Measurements from ENCODE around the gene IFITM10. TPM values are rescaled to one million over a fixed set of nuclear protein-coding genes. Genes with fewer than 3 reads are reported as not detected.

IFITM10 gene
- total and polyA plus RNA-seq, 2 donors (not counting 1 experiment from before 2014, with no cell fraction given) = 0.15 to 0.50 TPM

- Histone ChIP-seq H2AFZ (ENCODE audit: low read length) (no peak overlapping the region), H3K36me3 (ENCODE audit: control insufficient read depth, insufficient read depth, low read length) (no peaks in the 10 kb centered on the region), H3K79me2 (ENCODE audit: control insufficient read depth, insufficient read depth, low read length) (no peaks in the 10 kb centered on the region), H3K4me3 (replicated peaks in 1 of 4; ENCODE audit: control extremely low read depth in 1 of 4, insufficient read depth in 1 of 4, low read depth in 3 of 4, low read length in 4 of 4) (no peak overlapping the region), H3K9ac (ENCODE audit: insufficient read depth, low read length) (no peak overlapping the region), H3K27me3 (ENCODE audit: control insufficient read depth, insufficient read depth, low read length) (peaks cover 6% of the 10 kb centered on the region), H3K9me3 (ENCODE audit: control insufficient read depth, insufficient read depth, low read depth, low read length) (no peaks in the 10 kb centered on the region), H4K20me1 (ENCODE audit: control insufficient read depth, extremely low read depth, insufficient read depth, low read length) (no peaks in the 10 kb centered on the region), H3K4me1 (ENCODE audit: control insufficient read depth, extremely low read depth, insufficient read depth, low read length) (no peaks in the 10 kb centered on the region), H3K4me2 (ENCODE audit: extremely low read depth, insufficient read depth, low read length) (no peak overlapping the region), H3K27ac (ENCODE audit: insufficient read depth, low read length) (no peak overlapping the region)
- TF ChIP-seq EZH2 (IDR thresholded peaks at IDR 0.05; ENCODE audit: low read length, missing control alignments) (no peak), CTCF (conservative IDR thresholded peaks at IDR 0.05 in 1 of 2, IDR thresholded peaks at IDR 0.05 in 1 of 2; ENCODE audit: low read depth in 1 of 2, low read length in 2 of 2) (no peak)
- DNase-seq (ENCODE audit: low read depth in 2 of 2) = no peak
Measured at GRCh38 chr11:1730059-1730629, 20.3 kb downstream of the IFITM10 start.

- Histone ChIP-seq H3K79me2 (ENCODE audit: control insufficient read depth, insufficient read depth, low read length) (no peaks in the 10 kb centered on the region), H3K4me2 (ENCODE audit: extremely low read depth, insufficient read depth, low read length) (no peak overlapping the region), H3K4me1 (ENCODE audit: control insufficient read depth, extremely low read depth, insufficient read depth, low read length) (no peaks in the 10 kb centered on the region), H3K9ac (ENCODE audit: insufficient read depth, low read length) (no peak overlapping the region), H3K4me3 (replicated peaks in 1 of 4; ENCODE audit: control extremely low read depth in 1 of 4, insufficient read depth in 1 of 4, low read depth in 3 of 4, low read length in 4 of 4) (no peak overlapping the region), H3K36me3 (ENCODE audit: control insufficient read depth, insufficient read depth, low read length) (no peaks in the 10 kb centered on the region), H4K20me1 (ENCODE audit: control insufficient read depth, extremely low read depth, insufficient read depth, low read length) (no peaks in the 10 kb centered on the region), H3K27ac (ENCODE audit: insufficient read depth, low read length) (no peak overlapping the region), H3K9me3 (ENCODE audit: control insufficient read depth, insufficient read depth, low read depth, low read length) (no peaks in the 10 kb centered on the region), H2AFZ (ENCODE audit: low read length) (no peak overlapping the region), H3K27me3 (ENCODE audit: control insufficient read depth, insufficient read depth, low read length) (peaks cover 6% of the 10 kb centered on the region)
- DNase-seq (ENCODE audit: low read depth in 2 of 2) = no peak
- TF ChIP-seq EZH2 (IDR thresholded peaks at IDR 0.05; ENCODE audit: low read length, missing control alignments) = no peak
- TF ChIP-seq CTCF (conservative IDR thresholded peaks at IDR 0.05 in 1 of 2, IDR thresholded peaks at IDR 0.05 in 1 of 2; ENCODE audit: low read depth in 1 of 2, low read length in 2 of 2) = no peak
Measured at GRCh38 chr11:1729692-1730011, 20.7 kb downstream of the IFITM10 start.

- Histone ChIP-seq H4K20me1 (ENCODE audit: control insufficient read depth, extremely low read depth, insufficient read depth, low read length) (no peaks in the 10 kb centered on the region), H3K27ac (ENCODE audit: insufficient read depth, low read length) (no peak overlapping the region), H3K79me2 (ENCODE audit: control insufficient read depth, insufficient read depth, low read length) (no peaks in the 10 kb centered on the region), H3K9ac (ENCODE audit: insufficient read depth, low read length) (no peak overlapping the region), H3K9me3 (ENCODE audit: control insufficient read depth, insufficient read depth, low read depth, low read length) (no peaks in the 10 kb centered on the region), H2AFZ (ENCODE audit: low read length) (no peak overlapping the region), H3K4me2 (ENCODE audit: extremely low read depth, insufficient read depth, low read length) (no peak overlapping the region), H3K36me3 (ENCODE audit: control insufficient read depth, insufficient read depth, low read length) (no peaks in the 10 kb centered on the region), H3K4me3 (replicated peaks in 1 of 4; ENCODE audit: control extremely low read depth in 1 of 4, insufficient read depth in 1 of 4, low read depth in 3 of 4, low read length in 4 of 4) (no peak overlapping the region), H3K4me1 (ENCODE audit: control insufficient read depth, extremely low read depth, insufficient read depth, low read length) (no peaks in the 10 kb centered on the region), H3K27me3 (ENCODE audit: control insufficient read depth, insufficient read depth, low read length) (peaks cover 6% of the 10 kb centered on the region)
- DNase-seq (ENCODE audit: low read depth in 2 of 2) = no peak
- no peak for TF ChIP-seq CTCF (conservative IDR thresholded peaks at IDR 0.05 in 1 of 2, IDR thresholded peaks at IDR 0.05 in 1 of 2; ENCODE audit: low read depth in 1 of 2, low read length in 2 of 2)
- TF ChIP-seq EZH2 (IDR thresholded peaks at IDR 0.05; ENCODE audit: low read length, missing control alignments) = no peak
Measured at GRCh38 chr11:1728931-1729691, 21.3 kb downstream of the IFITM10 start.

Data from fibroblast of lung (primary cell).